ENCODE measurements around the gene PPARD. TPM values are rescaled to one million over a fixed set of nuclear protein-coding genes. Genes with fewer than 3 reads are reported as not detected.

The PPARD gene
- total and polyA plus RNA-seq, 2 of the 13 experiments (the other 11 are each of a cell fraction or from before 2014, with no cell fraction given): 6.1 to 13.3 TPM

DNA sequence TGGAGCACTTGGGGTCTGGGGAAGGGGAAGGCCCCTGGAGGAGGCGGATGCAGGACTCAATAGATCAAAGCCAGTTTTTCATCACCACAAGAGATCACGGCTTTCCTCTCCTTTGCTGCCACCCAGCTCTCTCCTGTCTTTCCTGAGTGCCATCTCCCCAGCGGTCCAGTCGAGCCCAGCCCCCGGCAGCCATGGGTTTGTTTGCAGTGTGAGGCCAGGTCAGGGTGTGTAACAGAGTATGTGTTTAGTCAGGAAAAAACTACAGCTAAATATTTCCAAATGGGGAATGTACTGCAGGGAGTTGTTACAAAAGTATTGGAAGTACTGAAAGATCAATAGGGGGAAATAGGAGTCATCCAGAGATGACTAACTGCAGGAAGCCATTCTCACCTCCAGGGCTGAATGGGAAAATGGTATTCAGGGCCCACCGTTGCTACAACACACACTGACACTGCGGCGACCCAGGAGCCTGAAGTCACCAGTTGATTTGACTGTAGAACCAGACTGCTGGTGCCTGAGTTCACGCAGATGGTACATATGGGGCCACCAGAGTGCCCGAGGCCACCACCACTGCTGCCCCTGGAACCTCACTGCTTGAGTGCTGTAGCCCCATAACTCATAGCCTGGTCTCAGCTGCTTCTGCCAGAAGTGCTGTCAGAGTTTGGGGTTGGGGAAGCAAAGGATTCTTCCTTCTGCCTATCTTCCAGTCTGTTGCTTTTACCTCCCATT lies 86.2 kb downstream of the PPARD start (continued):
- TF ChIP-seq, protein P1, sequence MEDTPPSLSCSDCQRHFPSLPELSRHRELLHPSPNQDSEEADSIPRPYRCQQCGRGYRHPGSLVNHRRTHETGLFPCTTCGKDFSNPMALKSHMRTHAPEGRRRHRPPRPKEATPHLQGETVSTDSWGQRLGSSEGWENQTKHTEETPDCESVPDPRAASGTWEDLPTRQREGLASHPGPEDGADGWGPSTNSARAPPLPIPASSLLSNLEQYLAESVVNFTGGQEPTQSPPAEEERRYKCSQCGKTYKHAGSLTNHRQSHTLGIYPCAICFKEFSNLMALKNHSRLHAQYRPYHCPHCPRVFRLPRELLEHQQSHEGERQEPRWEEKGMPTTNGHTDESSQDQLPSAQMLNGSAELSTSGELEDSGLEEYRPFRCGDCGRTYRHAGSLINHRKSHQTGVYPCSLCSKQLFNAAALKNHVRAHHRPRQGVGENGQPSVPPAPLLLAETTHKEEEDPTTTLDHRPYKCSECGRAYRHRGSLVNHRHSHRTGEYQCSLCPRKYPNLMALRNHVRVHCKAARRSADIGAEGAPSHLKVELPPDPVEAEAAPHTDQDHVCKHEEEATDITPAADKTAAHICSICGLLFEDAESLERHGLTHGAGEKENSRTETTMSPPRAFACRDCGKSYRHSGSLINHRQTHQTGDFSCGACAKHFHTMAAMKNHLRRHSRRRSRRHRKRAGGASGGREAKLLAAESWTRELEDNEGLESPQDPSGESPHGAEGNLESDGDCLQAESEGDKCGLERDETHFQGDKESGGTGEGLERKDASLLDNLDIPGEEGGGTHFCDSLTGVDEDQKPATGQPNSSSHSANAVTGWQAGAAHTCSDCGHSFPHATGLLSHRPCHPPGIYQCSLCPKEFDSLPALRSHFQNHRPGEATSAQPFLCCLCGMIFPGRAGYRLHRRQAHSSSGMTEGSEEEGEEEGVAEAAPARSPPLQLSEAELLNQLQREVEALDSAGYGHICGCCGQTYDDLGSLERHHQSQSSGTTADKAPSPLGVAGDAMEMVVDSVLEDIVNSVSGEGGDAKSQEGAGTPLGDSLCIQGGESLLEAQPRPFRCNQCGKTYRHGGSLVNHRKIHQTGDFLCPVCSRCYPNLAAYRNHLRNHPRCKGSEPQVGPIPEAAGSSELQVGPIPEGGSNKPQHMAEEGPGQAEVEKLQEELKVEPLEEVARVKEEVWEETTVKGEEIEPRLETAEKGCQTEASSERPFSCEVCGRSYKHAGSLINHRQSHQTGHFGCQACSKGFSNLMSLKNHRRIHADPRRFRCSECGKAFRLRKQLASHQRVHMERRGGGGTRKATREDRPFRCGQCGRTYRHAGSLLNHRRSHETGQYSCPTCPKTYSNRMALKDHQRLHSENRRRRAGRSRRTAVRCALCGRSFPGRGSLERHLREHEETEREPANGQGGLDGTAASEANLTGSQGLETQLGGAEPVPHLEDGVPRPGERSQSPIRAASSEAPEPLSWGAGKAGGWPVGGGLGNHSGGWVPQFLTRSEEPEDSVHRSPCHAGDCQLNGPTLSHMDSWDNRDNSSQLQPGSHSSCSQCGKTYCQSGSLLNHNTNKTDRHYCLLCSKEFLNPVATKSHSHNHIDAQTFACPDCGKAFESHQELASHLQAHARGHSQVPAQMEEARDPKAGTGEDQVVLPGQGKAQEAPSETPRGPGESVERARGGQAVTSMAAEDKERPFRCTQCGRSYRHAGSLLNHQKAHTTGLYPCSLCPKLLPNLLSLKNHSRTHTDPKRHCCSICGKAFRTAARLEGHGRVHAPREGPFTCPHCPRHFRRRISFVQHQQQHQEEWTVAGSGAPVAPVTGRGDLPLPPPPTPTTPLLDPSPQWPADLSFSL (CRISPR knock-in tag; IDR thresholded peaks at IDR 0.05): peak; percentile 67; the same call in 1 of the 2 replicates
- no peak for TF ChIP-seq POGK (CRISPR knock-in tag; conservative IDR thresholded peaks at IDR 0.05)
- no peak for TF ChIP-seq LRRFIP1 (CRISPR knock-in tag; conservative IDR thresholded peaks at IDR 0.05)
- TF ChIP-seq CREBL2 (CRISPR knock-in tag; IDR thresholded peaks at IDR 0.05; ENCODE audit: borderline replicate concordance): no peak
- TF ChIP-seq KLF16 (CRISPR knock-in tag; IDR thresholded peaks at IDR 0.05): 0 out of 4 replicates have a peak, but pooled peaks of 1 of the 2 experiments have one; percentile 22
- TF ChIP-seq ZNF879 (CRISPR knock-in tag; IDR thresholded peaks at IDR 0.05): no peak
- TF ChIP-seq MAFF (IDR thresholded peaks at IDR 0.05; ENCODE audit: low read depth, low read length): peak; percentile 66
- 0 out of 2 replicates have a peak, but pooled peaks have one; percentile 34 for TF ChIP-seq SRY (CRISPR knock-in tag; IDR thresholded peaks at IDR 0.05)
- no peak for TF ChIP-seq TFDP1 (CRISPR knock-in tag; IDR thresholded peaks at IDR 0.05; ENCODE audit: borderline replicate concordance)
- no peak for TF ChIP-seq ZNF260 (CRISPR knock-in tag; IDR thresholded peaks at IDR 0.05; ENCODE audit: borderline replicate concordance, low read depth)
- no peak for TF ChIP-seq PLSCR1 (CRISPR knock-in tag; IDR thresholded peaks at IDR 0.05; ENCODE audit: borderline replicate concordance)
- TF ChIP-seq ZNF772 (CRISPR knock-in tag; IDR thresholded peaks at IDR 0.05): no peak
- TF ChIP-seq MATR3 (CRISPR knock-in tag; IDR thresholded peaks at IDR 0.05): no peak
- no peak; the same call in 1 of the 2 replicates for TF ChIP-seq ZNF589 (CRISPR knock-in tag; conservative IDR thresholded peaks at IDR 0.05)

Data from HepG2 (cell line).